ENCODE measurements around the gene RFX3. TPM values are rescaled to one million over a fixed set of nuclear protein-coding genes. Genes with fewer than 3 reads are reported as not detected.

Gene RFX3
- total and polyA plus RNA-seq, 2 of the 13 experiments (the other 11 are each of a cell fraction or from before 2014, with no cell fraction given): 2.7 to 5.3 TPM

GRCh38 chr9:3526165-3526996 is 580 bp upstream of the RFX3 start (continued):
- peak; percentile 82; the same call in 1 of the 2 replicates for TF ChIP-seq MEIS1 (CRISPR knock-in tag; IDR thresholded peaks at IDR 0.05; ENCODE audit: borderline replicate concordance)
- TF ChIP-seq KDM6A (CRISPR knock-in tag; IDR thresholded peaks at IDR 0.05; ENCODE audit: low read depth): no peak
- TF ChIP-seq FOXP1 (IDR thresholded peaks at IDR 0.05): no peak
- no peak for TF ChIP-seq FOXP1 (CRISPR knock-in tag; IDR thresholded peaks at IDR 0.05)
- 0 out of 2 replicates have a peak, but pooled peaks have one; percentile 11 for TF ChIP-seq HNF1B (CRISPR knock-in tag; IDR thresholded peaks at IDR 0.05)
- 0 out of 2 replicates have a peak, but pooled peaks have one; percentile 14 for TF ChIP-seq ZNF281 (CRISPR knock-in tag; IDR thresholded peaks at IDR 0.05; ENCODE audit: borderline replicate concordance)
- TF ChIP-seq ZNF615 (CRISPR knock-in tag; IDR thresholded peaks at IDR 0.05; ENCODE audit: borderline replicate concordance): no peak
- peak; percentile 28 for TF ChIP-seq PCBP2 (optimal IDR thresholded peaks at IDR 0.05; ENCODE audit: low read depth, low read length, poor library complexity, severe bottlenecking)
- peak; percentile 75; the same call in 1 of the 2 replicates for TF ChIP-seq TOE1 (CRISPR knock-in tag; IDR thresholded peaks at IDR 0.05)
- peak; percentile 96 for TF ChIP-seq ZNF687 (CRISPR knock-in tag; IDR thresholded peaks at IDR 0.05)
- TF ChIP-seq ZNF547 (CRISPR knock-in tag; IDR thresholded peaks at IDR 0.05): peak; percentile 97
- no peak for TF ChIP-seq ZBED4 (CRISPR knock-in tag; IDR thresholded peaks at IDR 0.05; ENCODE audit: borderline replicate concordance)
- 0 out of 2 replicates have a peak, but pooled peaks have one; percentile 21 for TF ChIP-seq ZNF256 (CRISPR knock-in tag; conservative IDR thresholded peaks at IDR 0.05)
- peak; percentile 68; the same call in 1 of the 2 replicates for TF ChIP-seq MTA1 (CRISPR knock-in tag; IDR thresholded peaks at IDR 0.05; ENCODE audit: borderline replicate concordance)
- peak; percentile 46 for TF ChIP-seq ZNF12 (CRISPR knock-in tag; IDR thresholded peaks at IDR 0.05)
- TF ChIP-seq NFIC (IDR thresholded peaks at IDR 0.05; ENCODE audit: low read length): no peak

Data from HepG2 (cell line).